Umbilical cord (tissue), 2 donors: ENCODE measurements around the gene SFMBT2. TPM values are rescaled to one million over a fixed set of nuclear protein-coding genes. Genes with fewer than 3 reads are reported as not detected.

ENCODE experiments used
- DNase-seq: peaks from one replicate; pipeline ENCODE4 v3.0.0-alpha.2; 2015; ENCODE audit warnings: low spot score
- total RNA-seq: library from RNA; depleted of rRNA; stranded (reverse); fragments of >200 nt; gene quantifications from one replicate; pipeline ENCODE4 v1.2.3, GENCODE V29; 2014; ENCODE audit warnings: low replicate concordance; ENCODE audit not compliant: insufficient read depth

The SFMBT2 gene
- total RNA-seq, 1 donor from 2014 or later: 11.6 TPM

- no peak for DNase-seq
These were observed 145.3 kb downstream of the SFMBT2 start for GRCh38 chr10:7265396-7266123.

DNA sequence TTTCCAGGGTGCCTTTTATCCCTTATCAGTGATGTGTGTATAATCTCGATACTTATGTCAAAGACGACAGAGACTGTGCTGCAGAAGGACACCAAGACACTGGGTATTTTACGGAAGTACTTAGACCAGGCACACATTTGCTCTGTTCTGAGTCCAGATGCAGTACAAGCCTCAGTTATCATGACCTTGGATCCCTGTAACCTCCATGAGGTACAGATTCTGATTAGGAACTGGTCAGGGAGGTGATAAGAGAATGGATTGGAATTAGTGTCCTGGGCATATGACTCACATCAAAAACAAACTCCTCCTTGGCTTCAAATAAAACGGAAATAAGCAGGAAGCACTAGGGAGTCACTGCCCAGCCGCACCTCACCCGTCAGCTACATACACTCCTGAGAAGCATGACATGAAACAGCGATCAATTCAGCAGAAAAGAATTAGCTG lies 146.5 kb downstream of the SFMBT2 start:
- no peak for DNase-seq

DNA sequence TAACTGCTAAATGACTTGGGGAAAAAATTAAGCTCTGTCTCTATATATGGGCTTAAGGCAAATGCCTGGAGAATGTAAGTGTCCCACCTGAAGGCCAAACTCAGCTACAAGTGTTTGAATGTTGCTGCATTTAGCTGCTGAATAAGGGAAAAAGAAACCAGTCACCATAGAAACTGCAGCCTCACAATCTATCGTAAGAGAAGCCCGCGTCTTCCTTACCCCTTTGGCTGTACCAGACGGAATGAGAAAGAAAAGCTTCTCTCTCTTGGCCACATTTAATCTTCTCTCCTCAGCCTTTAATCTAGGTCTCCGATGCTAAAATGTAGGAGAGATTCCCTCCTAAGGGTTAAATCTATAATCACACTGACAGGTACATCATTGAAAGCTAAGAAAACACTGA lies 147.2 kb downstream of the SFMBT2 start:
- no peak for DNase-seq

- peak; percentile 84 for DNase-seq
These were observed 149.5 kb downstream of the SFMBT2 start for GRCh38 chr10:7261351-7261750.

DNA sequence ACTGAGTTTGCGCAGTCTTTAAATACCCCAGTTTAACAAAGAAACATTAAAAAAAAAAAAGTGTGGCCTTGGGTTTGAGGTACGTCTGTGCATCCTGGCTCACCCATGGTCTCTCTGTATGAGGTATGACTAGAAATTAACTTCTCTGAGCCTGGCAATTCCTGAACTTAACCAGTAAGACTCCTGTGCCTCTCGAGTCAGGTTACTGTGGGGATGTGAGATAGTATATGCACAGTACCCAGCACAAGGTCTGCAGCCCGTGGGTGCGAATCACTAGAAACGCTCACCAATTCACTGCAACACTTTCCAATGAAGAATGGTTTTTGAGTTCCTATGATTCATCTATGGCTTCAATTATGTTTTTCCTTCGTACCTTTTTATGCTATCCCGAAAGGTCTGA lies 149.9 kb downstream of the SFMBT2 start:
- no peak for DNase-seq

DNA sequence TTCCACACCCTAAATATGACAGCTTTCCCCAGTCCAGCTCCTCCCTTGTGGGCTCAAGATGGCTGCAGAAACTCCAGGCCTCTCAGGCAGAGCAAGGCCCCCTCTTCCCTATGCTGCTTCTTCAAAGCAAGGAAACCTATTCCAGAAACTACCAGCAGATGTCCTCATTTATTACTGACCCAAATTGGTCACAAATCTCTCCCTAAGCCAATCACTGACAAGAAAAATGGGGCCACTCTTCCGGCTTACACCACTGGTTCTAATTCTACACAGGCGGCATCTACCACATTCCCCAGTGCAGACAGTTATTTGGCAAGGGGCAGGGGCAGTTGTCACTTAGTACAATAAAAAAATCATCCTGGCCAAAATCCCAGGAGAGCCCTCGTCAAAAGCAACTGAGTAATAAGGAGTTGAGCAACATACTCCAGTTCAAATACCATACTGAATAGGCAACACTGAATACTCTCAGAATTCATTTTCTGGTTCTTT lies 150.4 kb downstream of the SFMBT2 start:
- DNase-seq: peak; percentile 76

DNA sequence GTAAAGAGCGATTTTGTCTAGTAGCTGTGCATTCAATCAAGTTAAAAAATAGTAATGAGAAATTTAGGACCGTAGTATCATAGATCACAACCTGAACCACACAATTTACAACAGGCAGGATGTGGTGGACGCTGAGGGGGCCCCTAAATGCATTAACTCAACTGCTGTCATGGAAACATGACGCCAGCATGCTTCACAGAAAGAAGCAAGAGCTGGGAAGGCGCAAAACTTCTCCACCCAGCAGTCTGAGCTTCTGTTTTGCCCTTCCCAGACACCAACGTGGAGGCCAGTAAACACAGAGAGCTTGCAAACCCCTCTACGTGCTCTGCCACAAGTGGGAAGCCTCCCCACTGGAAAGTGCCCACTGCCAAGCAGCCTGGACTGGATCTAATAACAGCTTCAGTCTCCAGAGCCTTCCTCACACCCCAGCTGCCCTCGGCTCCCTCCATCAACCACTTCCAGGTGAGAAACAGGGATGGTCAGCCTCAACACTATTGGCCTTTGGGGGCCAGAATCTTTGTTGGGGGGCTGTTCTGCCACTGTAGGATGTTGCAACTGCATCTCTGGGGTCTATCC lies 151.8 kb downstream of the SFMBT2 start:
- DNase-seq: no peak

GRCh38 chr10:7255517-7255916 lies 155.3 kb downstream of the SFMBT2 start:
- no peak for DNase-seq

GRCh38 chr10:7251696-7252465 lies 159.0 kb downstream of the SFMBT2 start:
- no peak for DNase-seq

DNA sequence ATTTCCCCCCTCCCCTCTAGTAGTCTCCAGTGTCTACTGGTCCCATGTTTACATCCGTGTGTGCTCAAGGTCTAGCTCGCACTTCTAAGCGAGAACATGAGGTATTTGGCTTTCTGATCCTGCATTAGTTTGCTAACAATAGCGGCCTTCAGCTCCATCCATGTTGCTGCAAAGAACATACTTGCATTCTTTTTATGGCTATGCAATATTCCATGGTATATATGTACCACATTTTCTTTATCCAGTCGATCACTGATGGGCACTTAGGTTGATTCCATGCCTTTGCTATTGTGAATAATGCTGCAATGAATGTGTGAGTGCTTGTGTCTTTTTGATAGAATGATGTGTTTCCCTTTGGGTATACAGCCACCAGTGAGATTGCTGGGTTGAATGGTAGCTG lies 160.6 kb downstream of the SFMBT2 start:
- no peak for DNase-seq

DNA sequence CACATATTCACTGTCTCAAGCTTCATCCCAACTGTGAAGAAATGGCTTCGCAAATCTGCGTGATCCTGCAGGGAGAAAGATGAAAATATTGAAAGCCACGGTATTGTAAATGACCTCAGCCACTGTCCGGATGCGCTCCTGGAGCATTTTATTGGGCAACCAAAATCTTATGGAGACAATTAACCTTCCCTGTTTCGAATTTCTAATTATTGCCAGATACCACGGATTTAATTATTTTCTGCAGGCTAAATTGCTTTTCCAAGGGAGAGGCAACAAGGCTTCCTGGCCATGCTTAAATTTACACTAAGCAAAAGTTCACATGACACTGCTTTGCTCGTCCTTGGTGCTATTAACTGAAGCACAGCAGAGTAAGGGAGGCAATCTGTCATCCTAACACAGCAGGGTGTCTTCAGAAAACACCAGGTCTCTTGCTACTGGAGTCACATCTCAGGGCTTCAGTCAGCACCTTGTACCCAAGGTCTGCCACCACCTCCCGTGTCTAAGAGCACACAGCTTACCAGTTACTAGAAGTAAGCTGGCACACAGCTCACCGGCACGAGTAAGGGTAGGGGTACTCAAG lies 162.2 kb downstream of the SFMBT2 start:
- DNase-seq: no peak

DNA sequence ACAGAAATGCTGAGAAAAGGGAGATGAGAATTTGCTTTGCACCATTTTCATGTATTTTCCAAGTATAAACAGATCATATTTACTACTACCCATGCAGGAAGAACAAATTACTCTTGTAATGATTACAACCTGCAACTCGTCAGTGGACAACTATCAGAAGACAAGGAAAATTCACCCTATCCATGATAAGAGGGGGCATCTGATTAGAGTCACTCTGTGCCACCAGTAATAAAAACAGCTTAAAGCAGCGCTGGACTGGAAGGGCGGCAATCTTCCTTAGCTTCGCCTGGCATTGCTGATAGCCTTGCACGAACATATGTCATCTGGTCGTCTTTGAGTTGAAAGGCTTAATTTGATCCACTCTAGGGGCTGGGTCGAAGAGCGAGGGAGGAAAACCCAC lies 162.7 kb downstream of the SFMBT2 start:
- DNase-seq: no peak

DNA sequence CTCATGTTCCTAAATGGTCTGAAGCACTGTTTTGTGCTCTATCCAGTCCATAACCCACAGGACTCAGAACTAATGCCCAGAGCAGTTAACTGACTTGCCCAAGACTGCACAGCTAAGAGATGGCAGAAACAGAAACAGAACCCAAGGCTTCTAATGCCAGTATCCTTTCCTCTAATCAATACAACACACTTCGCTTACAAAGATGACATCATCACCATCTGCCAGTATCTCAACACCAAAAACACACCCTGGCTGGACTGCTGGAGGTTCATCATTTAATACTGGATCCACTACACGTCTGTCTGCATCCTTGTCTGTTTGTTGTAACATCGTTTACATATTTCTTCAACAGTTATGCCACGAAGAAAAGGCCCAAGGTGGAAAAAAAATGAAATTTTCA lies 165.3 kb downstream of the SFMBT2 start:
- DNase-seq: no peak

DNA sequence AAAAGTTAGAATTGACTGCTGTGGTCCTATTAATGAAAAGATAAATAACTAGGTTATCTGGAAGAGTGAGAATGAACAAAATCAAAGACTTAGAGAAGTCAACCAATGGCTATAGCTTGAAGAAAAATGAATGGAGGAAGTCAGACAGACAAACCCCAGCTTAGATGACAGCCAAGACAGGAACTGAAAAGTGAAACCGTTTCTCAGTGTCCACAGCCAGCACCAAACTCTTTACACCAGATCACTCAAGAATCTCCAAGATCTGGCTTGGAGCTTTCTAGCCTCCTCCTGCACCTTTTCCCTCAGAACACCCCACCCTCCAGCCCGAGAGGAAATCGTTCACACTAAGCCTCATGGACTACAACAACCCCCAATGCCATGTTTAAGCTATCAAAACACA lies 167.0 kb downstream of the SFMBT2 start:
- no peak for DNase-seq

- no peak for DNase-seq
These were observed 167.7 kb downstream of the SFMBT2 start for GRCh38 chr10:7243139-7243538.

DNA sequence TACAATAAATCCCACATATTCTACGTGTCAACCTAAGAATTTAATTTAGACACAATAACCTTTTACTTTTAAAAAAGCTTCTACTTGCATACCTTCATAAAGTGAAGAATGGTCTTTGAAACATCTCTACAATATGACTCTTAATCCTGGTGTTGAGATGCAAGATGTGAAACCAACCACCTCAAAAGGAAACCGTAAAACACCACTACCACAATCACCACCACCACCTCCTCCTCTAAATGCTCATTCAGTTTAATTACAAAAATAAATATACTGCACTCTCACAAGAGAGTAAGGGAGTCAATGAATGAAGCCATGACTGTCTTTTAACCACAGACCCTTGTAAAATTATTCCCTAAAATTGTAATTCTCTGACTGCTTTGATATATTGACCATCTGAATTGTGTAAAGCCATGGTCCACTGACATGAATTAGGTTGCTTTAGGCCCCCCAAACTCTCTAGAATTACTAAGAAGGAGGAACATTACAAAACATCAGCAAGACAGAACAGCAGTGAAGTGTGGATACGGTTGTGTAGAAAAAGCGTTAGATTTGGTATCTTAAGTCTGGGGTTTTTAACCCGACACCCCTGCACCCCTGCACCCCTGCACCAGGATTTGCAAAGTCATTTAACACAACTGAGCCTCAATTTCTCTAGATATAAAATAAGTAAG lies 171.4 kb downstream of the SFMBT2 start:
- DNase-seq: no peak

- no peak for DNase-seq
These were observed 175.5 kb downstream of the SFMBT2 start for GRCh38 chr10:7235376-7235775.

DNA sequence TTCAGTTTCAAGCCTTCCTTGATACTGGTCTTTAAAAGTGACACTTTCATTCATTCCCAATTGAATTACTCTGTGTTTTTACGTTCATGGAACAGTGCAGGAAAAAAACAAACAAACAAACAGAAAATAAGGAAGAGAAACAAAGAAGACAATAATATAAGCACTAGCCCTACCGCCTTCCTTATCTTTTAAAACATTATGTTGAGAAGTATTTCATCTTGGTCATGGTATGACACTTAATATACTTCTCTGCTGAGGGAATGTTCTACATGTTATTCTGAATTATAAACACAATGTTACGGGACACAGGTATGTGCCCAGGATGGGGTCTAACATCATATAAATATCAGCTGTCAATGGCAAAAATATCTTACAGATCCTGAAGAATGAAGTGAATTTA lies 176.7 kb downstream of the SFMBT2 start:
- no peak for DNase-seq

DNA sequence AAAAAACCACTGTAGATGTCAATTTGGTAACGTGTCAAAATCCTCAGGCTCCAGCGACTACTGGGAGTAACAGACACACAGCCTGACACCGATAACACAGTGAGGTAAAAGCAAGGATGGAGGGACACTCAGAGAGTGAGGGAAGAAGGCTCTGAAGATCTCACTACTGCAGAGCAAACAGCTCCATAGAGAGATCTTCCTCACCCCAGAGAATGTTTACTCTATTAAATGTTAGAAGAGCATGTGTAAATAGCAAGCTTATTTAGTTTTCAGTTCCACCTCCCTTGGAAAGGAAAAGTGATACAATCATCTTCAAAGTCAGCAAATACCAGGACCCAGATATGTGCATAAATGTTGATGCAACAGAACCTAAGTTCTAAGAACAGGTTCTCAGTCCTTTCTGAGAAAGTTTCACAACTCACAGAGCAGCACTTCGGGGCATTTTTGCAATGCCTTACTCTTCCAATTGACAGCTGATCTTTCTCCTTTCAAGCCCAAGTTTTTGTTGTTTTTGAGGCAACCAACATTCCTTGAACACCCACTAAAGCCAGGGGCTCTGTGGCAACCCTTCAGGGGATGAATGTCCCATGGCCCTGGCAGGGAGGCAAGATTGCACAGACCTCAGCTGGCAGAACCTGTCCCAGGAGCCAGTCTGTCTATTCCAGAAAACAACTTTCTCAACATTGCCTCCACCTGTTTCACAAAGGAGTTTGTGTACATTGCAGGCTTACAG lies 177.4 kb downstream of the SFMBT2 start:
- DNase-seq: peak; percentile 49

DNA sequence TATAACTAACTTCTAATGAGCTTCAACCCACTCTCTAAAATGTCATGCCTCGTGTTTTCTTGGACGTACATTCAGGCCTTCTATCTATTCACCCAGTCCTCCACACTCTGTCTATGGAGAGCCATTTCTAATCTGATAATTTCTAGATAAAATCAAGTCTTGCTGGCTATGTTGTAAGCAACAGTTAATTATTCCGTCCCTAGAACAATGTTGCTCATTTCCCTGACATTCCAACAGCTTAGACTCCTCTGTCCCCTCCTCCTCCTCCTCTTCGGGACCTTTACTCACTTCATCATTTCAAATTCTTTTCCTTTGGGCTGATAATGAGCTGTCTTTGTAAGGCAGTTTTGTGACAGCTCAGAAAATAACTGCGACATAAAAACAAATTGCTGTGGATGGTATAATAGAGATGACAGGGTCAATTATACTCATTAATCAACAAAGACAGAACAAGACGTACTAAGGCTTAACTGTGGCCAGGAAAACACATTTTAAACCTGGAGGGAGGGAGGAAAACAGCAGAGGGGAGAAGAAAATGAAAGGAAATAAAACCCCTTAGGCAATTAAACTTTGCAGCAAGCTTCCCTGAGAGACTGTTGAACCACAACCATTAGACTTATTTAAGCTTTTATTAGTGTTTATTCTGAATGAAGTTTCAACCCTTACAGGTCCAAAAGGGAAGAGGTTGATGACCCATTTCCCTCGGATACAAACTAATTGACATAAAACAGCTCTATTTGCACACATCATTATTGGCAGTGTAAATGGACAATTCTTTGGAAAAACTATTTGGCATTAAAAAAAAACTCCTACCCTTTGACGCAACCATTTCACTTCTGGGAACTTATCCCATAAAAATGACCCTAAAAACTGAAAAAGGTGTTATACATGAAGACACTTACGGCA lies 179.1 kb downstream of the SFMBT2 start:
- peak; percentile 6 for DNase-seq
